ENCODE measurements around the gene TSR2.

TSR2 gene

DNA sequence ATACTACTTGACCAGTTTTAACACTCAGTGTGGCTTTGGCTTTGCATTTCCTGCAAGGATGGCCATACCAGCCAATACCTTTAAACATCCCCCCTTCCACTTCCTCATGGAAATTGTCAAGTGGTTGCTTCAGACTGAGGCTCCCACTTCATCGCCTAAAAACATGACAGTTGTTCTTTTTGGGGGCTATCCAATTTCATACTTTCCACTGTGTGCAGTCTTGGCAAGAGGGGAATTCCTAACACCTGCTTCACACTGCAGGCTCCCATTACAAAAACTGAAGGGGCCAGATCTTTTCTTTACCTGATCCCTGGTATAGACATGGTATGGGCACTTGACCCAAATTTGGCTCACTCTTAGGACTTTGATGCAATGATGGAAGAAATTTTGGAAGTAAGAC lies 28.5 kb upstream of the TSR2 start:
- no peaks in the 10 kb centered on the region for H3K9me2 ChIP-seq (replicated peaks; ENCODE audit: insufficient read depth, low read length)
- no peaks in the 10 kb centered on the region for H3F3A ChIP-seq (ENCODE audit: insufficient read depth)
- no peaks in the 10 kb centered on the region for H4K20me1 ChIP-seq (ENCODE audit: low read depth, low read length)
- no peak overlapping the region for H3K9ac ChIP-seq (ENCODE audit: low read length)
- no peak overlapping the region for H3K4me3 ChIP-seq (ENCODE audit: insufficient read depth, low read length, poor library complexity, severe bottlenecking)
- H3K4me2 ChIP-seq (ENCODE audit: low read depth, low read length, poor library complexity, severe bottlenecking), result no peak overlapping the region
- no peaks in the 10 kb centered on the region for H3K79me2 ChIP-seq (ENCODE audit: insufficient read depth, low read length)
- no peak overlapping the region for H2AFZ ChIP-seq (ENCODE audit: low read depth, low read length, severe bottlenecking)
- no peaks in the 10 kb centered on the region for H3K27me3 ChIP-seq (ENCODE audit: low read length)
- H3K27ac ChIP-seq (ENCODE audit: low read depth, low read length), result no peak overlapping the region
- H3K9me3 ChIP-seq (ENCODE audit: insufficient read depth, low read length), result no peaks in the 10 kb centered on the region
- H3K36me3 ChIP-seq (ENCODE audit: low read length), result no peaks in the 10 kb centered on the region
- TF ChIP-seq, protein P1, sequence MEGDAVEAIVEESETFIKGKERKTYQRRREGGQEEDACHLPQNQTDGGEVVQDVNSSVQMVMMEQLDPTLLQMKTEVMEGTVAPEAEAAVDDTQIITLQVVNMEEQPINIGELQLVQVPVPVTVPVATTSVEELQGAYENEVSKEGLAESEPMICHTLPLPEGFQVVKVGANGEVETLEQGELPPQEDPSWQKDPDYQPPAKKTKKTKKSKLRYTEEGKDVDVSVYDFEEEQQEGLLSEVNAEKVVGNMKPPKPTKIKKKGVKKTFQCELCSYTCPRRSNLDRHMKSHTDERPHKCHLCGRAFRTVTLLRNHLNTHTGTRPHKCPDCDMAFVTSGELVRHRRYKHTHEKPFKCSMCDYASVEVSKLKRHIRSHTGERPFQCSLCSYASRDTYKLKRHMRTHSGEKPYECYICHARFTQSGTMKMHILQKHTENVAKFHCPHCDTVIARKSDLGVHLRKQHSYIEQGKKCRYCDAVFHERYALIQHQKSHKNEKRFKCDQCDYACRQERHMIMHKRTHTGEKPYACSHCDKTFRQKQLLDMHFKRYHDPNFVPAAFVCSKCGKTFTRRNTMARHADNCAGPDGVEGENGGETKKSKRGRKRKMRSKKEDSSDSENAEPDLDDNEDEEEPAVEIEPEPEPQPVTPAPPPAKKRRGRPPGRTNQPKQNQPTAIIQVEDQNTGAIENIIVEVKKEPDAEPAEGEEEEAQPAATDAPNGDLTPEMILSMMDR (IDR thresholded peaks at IDR 0.05; ENCODE audit: insufficient read depth, low read length, poor library complexity, severe bottlenecking), result no peak
- no peak for TF ChIP-seq EZH2phosphoT487 (conservative IDR thresholded peaks at IDR 0.05; ENCODE audit: low read length)

- no peaks in the 10 kb centered on the region for H3K79me2 ChIP-seq (ENCODE audit: insufficient read depth, low read length)
- TF ChIP-seq, protein P1 (IDR thresholded peaks at IDR 0.05; ENCODE audit: insufficient read depth, low read length, poor library complexity, severe bottlenecking), result no peak
- TF ChIP-seq EZH2phosphoT487 (conservative IDR thresholded peaks at IDR 0.05; ENCODE audit: low read length), result no peak
- H4K20me1 ChIP-seq (ENCODE audit: low read depth, low read length), result no peaks in the 10 kb centered on the region
- H3K9me3 ChIP-seq (ENCODE audit: insufficient read depth, low read length), result no peaks in the 10 kb centered on the region
- no peaks in the 10 kb centered on the region for H3K36me3 ChIP-seq (ENCODE audit: low read length)
- no peaks in the 10 kb centered on the region for H3K9me2 ChIP-seq (replicated peaks; ENCODE audit: insufficient read depth, low read length)
- H3K27ac ChIP-seq (ENCODE audit: low read depth, low read length), result no peak overlapping the region
- H3K4me2 ChIP-seq (ENCODE audit: low read depth, low read length, poor library complexity, severe bottlenecking), result no peak overlapping the region
- H3K9ac ChIP-seq (ENCODE audit: low read length), result no peak overlapping the region
- H2AFZ ChIP-seq (ENCODE audit: low read depth, low read length, severe bottlenecking), result no peak overlapping the region
- no peak overlapping the region for H3K4me3 ChIP-seq (ENCODE audit: insufficient read depth, low read length, poor library complexity, severe bottlenecking)
- no peaks in the 10 kb centered on the region for H3F3A ChIP-seq (ENCODE audit: insufficient read depth)
- H3K27me3 ChIP-seq (ENCODE audit: low read length), result no peaks in the 10 kb centered on the region
Observed at GRCh38 chrX:54413753-54414152, 26.5 kb upstream of the TSR2 start.

- TF ChIP-seq, protein P1 (IDR thresholded peaks at IDR 0.05; ENCODE audit: insufficient read depth, low read length, poor library complexity, severe bottlenecking), result no peak
- no peak for TF ChIP-seq EZH2phosphoT487 (conservative IDR thresholded peaks at IDR 0.05; ENCODE audit: low read length)
- no peak overlapping the region for H3K4me2 ChIP-seq (ENCODE audit: low read depth, low read length, poor library complexity, severe bottlenecking)
- no peaks in the 10 kb centered on the region for H4K20me1 ChIP-seq (ENCODE audit: low read depth, low read length)
- no peaks in the 10 kb centered on the region for H3K9me2 ChIP-seq (replicated peaks; ENCODE audit: insufficient read depth, low read length)
- H3K79me2 ChIP-seq (ENCODE audit: insufficient read depth, low read length), result no peaks in the 10 kb centered on the region
- no peaks in the 10 kb centered on the region for H3K27me3 ChIP-seq (ENCODE audit: low read length)
- no peak overlapping the region for H3K27ac ChIP-seq (ENCODE audit: low read depth, low read length)
- no peaks in the 10 kb centered on the region for H3K9me3 ChIP-seq (ENCODE audit: insufficient read depth, low read length)
- H3K4me3 ChIP-seq (ENCODE audit: insufficient read depth, low read length, poor library complexity, severe bottlenecking), result no peak overlapping the region
- no peaks in the 10 kb centered on the region for H3K36me3 ChIP-seq (ENCODE audit: low read length)
- no peak overlapping the region for H3K9ac ChIP-seq (ENCODE audit: low read length)
- H2AFZ ChIP-seq (ENCODE audit: low read depth, low read length, severe bottlenecking), result no peak overlapping the region
- H3F3A ChIP-seq (ENCODE audit: insufficient read depth), result no peaks in the 10 kb centered on the region
Observed at GRCh38 chrX:54415534-54416350, 24.5 kb upstream of the TSR2 start.

Measured in SU-DHL-6 (cell line).